ENCODE measurements around the gene MED12L.
"Not testable (repeated sequence)": the region's sequence is repeated elsewhere in the genome, so short reads cannot be mapped to it uniquely, and the experiment has no call there.

MED12L gene

GRCh38 chr3:151085227-151085888, at the start of gene MED12L:
Gene MED12L (plus strand): TSS chr3:151085664. CDS start chr3:151086927, 1,263 bp downstream.
- DNase-seq (ENCODE audit: low read depth, low spot score): peak; percentile 1

GRCh38 chr3:151037746-151038477, 47.6 kb upstream of the MED12L start:
- DNase-seq (ENCODE audit: low read depth, low spot score): no peak

- DNase-seq (ENCODE audit: low read depth, low spot score): no peak
Observed at GRCh38 chr3:151044706-151045105, 40.8 kb upstream of the MED12L start.

- no peak for DNase-seq (ENCODE audit: low read depth, low spot score)
Observed at GRCh38 chr3:151047636-151048035, 37.8 kb upstream of the MED12L start.

- no peak for DNase-seq (ENCODE audit: low read depth, low spot score)
Observed at GRCh38 chr3:151051533-151051932, 33.9 kb upstream of the MED12L start.

GRCh38 chr3:151052346-151052745, 33.1 kb upstream of the MED12L start:
- DNase-seq (ENCODE audit: low read depth, low spot score): no peak

GRCh38 chr3:151052756-151053155, 32.7 kb upstream of the MED12L start:
- DNase-seq (ENCODE audit: low read depth, low spot score): no peak

GRCh38 chr3:151058740-151059139, 26.7 kb upstream of the MED12L start:
- DNase-seq (ENCODE audit: low read depth, low spot score): no peak

- DNase-seq (ENCODE audit: low read depth, low spot score): no peak
Observed at GRCh38 chr3:151062611-151063010, 22.9 kb upstream of the MED12L start.

GRCh38 chr3:151067158-151067557, 18.3 kb upstream of the MED12L start:
- no peak for DNase-seq (ENCODE audit: low read depth, low spot score)

GRCh38 chr3:151072842-151073241, 12.6 kb upstream of the MED12L start:
- DNase-seq (ENCODE audit: low read depth, low spot score): not testable (repeated sequence)

GRCh38 chr3:151074256-151074655, 11.2 kb upstream of the MED12L start:
- no peak for DNase-seq (ENCODE audit: low read depth, low spot score)

- no peak for DNase-seq (ENCODE audit: low read depth, low spot score)
Observed at GRCh38 chr3:151075869-151076562, 9.4 kb upstream of the MED12L start.

- no peak for DNase-seq (ENCODE audit: low read depth, low spot score)
Observed at GRCh38 chr3:151076626-151077025, 8.8 kb upstream of the MED12L start.

- not testable (repeated sequence) for DNase-seq (ENCODE audit: low read depth, low spot score)
Observed at GRCh38 chr3:151081082-151081481, 4.4 kb upstream of the MED12L start.

GRCh38 chr3:151082880-151083838, 2.3 kb upstream of the MED12L start:
- no peak for DNase-seq (ENCODE audit: low read depth, low spot score)

- no peak for DNase-seq (ENCODE audit: low read depth, low spot score)
Observed at GRCh38 chr3:151084893-151085226, 604 bp upstream of the MED12L start.

- DNase-seq (ENCODE audit: low read depth, low spot score): no peak
Observed at GRCh38 chr3:151085889-151086483, 522 bp downstream of the MED12L start.

GRCh38 chr3:151086484-151087456, 1.3 kb downstream of the MED12L start:
- peak; percentile 34 for DNase-seq (ENCODE audit: low read depth, low spot score)

- no peak for DNase-seq (ENCODE audit: low read depth, low spot score)
Observed at GRCh38 chr3:151087648-151088047, 2.2 kb downstream of the MED12L start.
